Natural killer cell (primary cell): ENCODE measurements around the gene RANBP9. TPM values are rescaled to one million over a fixed set of nuclear protein-coding genes. Genes with fewer than 3 reads are reported as not detected.

Experiments
- ATAC-seq, 3 donors: fragments of 150-1000 bp in 2 of 3; fragments of 200-7000 bp in 1 of 3; cut with Tn5 transposase; 1 replicate in 1 of 3; 2 replicates in 2 of 3; pipeline ENCODE4 v1.10.0; 2021; ENCODE audit warnings: mild to moderate bottlenecking in 2 of 3, moderate library complexity in 2 of 3
- DNase-seq, 2 donors: peaks; one replicate each; pipeline versions ENCODE4 v3.0.0 to v3.0.0-alpha.2; 2013 to 2021; ENCODE audit warnings: mixed read lengths in 1 of 2
- H3K27ac ChIP-seq: one replicate; pipeline ENCODE4 v1.5.1; 2013; ENCODE audit warnings: mild to moderate bottlenecking, low read length
- H3K27me3 ChIP-seq: one replicate; pipeline ENCODE4 v1.6.1; 2013; ENCODE audit warnings: low read length; ENCODE audit not compliant: control insufficient read depth, insufficient read depth
- H3K36me3 ChIP-seq: one replicate; pipeline ENCODE4 v1.6.1; 2013; ENCODE audit warnings: low read length; ENCODE audit not compliant: control insufficient read depth, insufficient read depth
- H3K4me1 ChIP-seq: one replicate; pipeline ENCODE4 v1.6.1; 2013; ENCODE audit warnings: low read length; ENCODE audit not compliant: control insufficient read depth, insufficient read depth
- H3K4me3 ChIP-seq: one replicate; pipeline ENCODE4 v1.5.1; 2013; ENCODE audit warnings: low read length
- H3K9me3 ChIP-seq: one replicate; pipeline ENCODE4 v1.6.1; 2013; ENCODE audit warnings: low read length; ENCODE audit not compliant: control insufficient read depth, insufficient read depth
- H3K27ac Mint-ChIP-seq, 2 donors: one replicate each; pipeline ENCODE4 v1.8.0; 2022; ENCODE audit warnings: mild to moderate bottlenecking in 2 of 2, mixed read lengths in 2 of 2, moderate library complexity in 1 of 2
- H3K27me3 Mint-ChIP-seq, 2 donors: one replicate each; pipeline ENCODE4 v1.8.0; 2022; ENCODE audit warnings: low read depth in 2 of 2, mixed read lengths in 2 of 2
- H3K36me3 Mint-ChIP-seq: one replicate; pipeline ENCODE4 v1.8.0; 2022; ENCODE audit warnings: mixed read lengths
- H3K4me1 Mint-ChIP-seq, 2 donors: one replicate each; pipeline ENCODE4 v1.8.0; 2022; ENCODE audit warnings: mixed read lengths in 2 of 2
- H3K4me3 Mint-ChIP-seq: one replicate; pipeline ENCODE4 v1.8.0; 2022; ENCODE audit warnings: mild to moderate bottlenecking, moderate library complexity, mixed read lengths
- H3K9me3 Mint-ChIP-seq, 2 donors: one replicate each; pipeline ENCODE4 v1.8.0; 2022; ENCODE audit warnings: mixed read lengths in 2 of 2
- CTCF ChIP-seq: fragments of 200-600 bp; IDR thresholded peaks from one replicate; pipeline ENCODE4 v1.8.0; 2022; ENCODE audit warnings: antibody characterized with exemption
- WGBS: methylation state at CpG from one replicate; pipeline ENCODE4 v1.1.7; 2013; ENCODE audit warnings: missing lambda C conversion rate; ENCODE audit not compliant: insufficient coverage; 5-methylcytosine and 5-hydroxymethylcytosine counted together
- intact Hi-C: fragments of 100-400 bp; cut with micrococcal nuclease; formaldehyde crosslinking; loops from one replicate; pipeline ENCODE4 v1.14.2; 2022
- total RNA-seq, 4 donors: library from RNA; stranded (reverse); fragments of 120-200 nt in 1 of 4; gene quantifications; one replicate each; pipeline versions ENCODE4 v1.2.3 to v1.2.4, GENCODE V29; 2013 to 2022

RANBP9 gene
- total RNA-seq, 3 donors from 2014 or later (not counting 1 experiment from before 2014, with no cell fraction given), result 52.2 to 62.5 (median 57.6) TPM

GRCh38 chr6:13661647-13662046 is 50.0 kb downstream of the RANBP9 start:
- H3K9me3 Mint-ChIP-seq, result no peaks in the 10 kb centered on the region
- Histone ChIP-seq H3K9me3 (no peaks in the 10 kb centered on the region), H3K27me3 (no peaks in the 10 kb centered on the region), H3K4me1 (peaks cover 9% of the 10 kb centered on the region), H3K36me3 (peaks cover under 1% of the 10 kb centered on the region), H3K27ac (no peak overlapping the region), H3K4me3 (no peak overlapping the region)
- no CpG with 5 or more reads among the region's 2 CpGs for WGBS
- H3K27ac Mint-ChIP-seq, result peak overlapping the region; percentile 76 to 77
- TF ChIP-seq CTCF, result no peak
- no peak for ATAC-seq
- intact Hi-C loops, result no loop called here
- no peak overlapping the region for H3K4me3 Mint-ChIP-seq
- H3K4me1 Mint-ChIP-seq, result peaks cover 75 to 76% of the 10 kb centered on the region in 2 donors
- no peaks in the 10 kb centered on the region for H3K27me3 Mint-ChIP-seq
- DNase-seq, result no peak
- no peaks in the 10 kb centered on the region for H3K36me3 Mint-ChIP-seq

- H3K36me3 ChIP-seq, result peaks cover 4% of the 10 kb centered on the region
- H3K4me1 ChIP-seq, result peaks cover 5% of the 10 kb centered on the region
- DNase-seq, result no peak
- H3K27me3 Mint-ChIP-seq, result no peaks in the 10 kb centered on the region
- no CpG with 5 or more reads among the region's 1 CpG for WGBS
- no peaks in the 10 kb centered on the region for H3K36me3 Mint-ChIP-seq
- ATAC-seq, result no peak
- no peaks in the 10 kb centered on the region for H3K9me3 ChIP-seq
- H3K4me3 ChIP-seq, result no peak overlapping the region
- H3K27me3 ChIP-seq, result no peaks in the 10 kb centered on the region
- no peak overlapping the region for H3K27ac ChIP-seq
- no peaks in the 10 kb centered on the region for H3K9me3 Mint-ChIP-seq
- peak overlapping the region; percentile 76 to 77 for H3K27ac Mint-ChIP-seq
- intact Hi-C loops, result no loop called here
- no peak overlapping the region for H3K4me3 Mint-ChIP-seq
- H3K4me1 Mint-ChIP-seq, result peaks cover 68 to 72% of the 10 kb centered on the region in 2 donors
- no peak for TF ChIP-seq CTCF
Measured at GRCh38 chr6:13660893-13661292, 50.7 kb downstream of the RANBP9 start.

- no peaks in the 10 kb centered on the region for H3K36me3 Mint-ChIP-seq
- H3K27ac Mint-ChIP-seq, result peak overlapping the region; percentile 27 to 76
- H3K27me3 Mint-ChIP-seq, result no peaks in the 10 kb centered on the region
- WGBS, result 75% methylated on average over 1 of the region's 1 CpG
- intact Hi-C loops, result no loop called here
- DNase-seq (no peak), ATAC-seq (no peak)
- Histone ChIP-seq H3K27me3 (no peaks in the 10 kb centered on the region), H3K9me3 (no peaks in the 10 kb centered on the region), H3K36me3 (peaks cover 4% of the 10 kb centered on the region), H3K4me1 (peaks cover 5% of the 10 kb centered on the region), H3K4me3 (no peak overlapping the region), H3K27ac (no peak overlapping the region)
- no peaks in the 10 kb centered on the region for H3K9me3 Mint-ChIP-seq
- TF ChIP-seq CTCF, result no peak
- H3K4me3 Mint-ChIP-seq, result no peak overlapping the region
- H3K4me1 Mint-ChIP-seq, result peaks cover 62 to 66% of the 10 kb centered on the region in 2 donors
Measured at GRCh38 chr6:13660273-13660672, 51.4 kb downstream of the RANBP9 start.

- Mint-ChIP-seq H3K4me1 (peaks cover 26 to 27% of the 10 kb centered on the region in 2 donors), H3K27ac (no peak overlapping the region), H3K4me3 (no peak overlapping the region), H3K9me3 (no peaks in the 10 kb centered on the region), H3K27me3 (no peaks in the 10 kb centered on the region), H3K36me3 (no peaks in the 10 kb centered on the region)
- Histone ChIP-seq H3K4me3 (no peak overlapping the region), H3K27ac (no peak overlapping the region), H3K9me3 (no peaks in the 10 kb centered on the region), H3K4me1 (peaks cover 5% of the 10 kb centered on the region), H3K27me3 (no peaks in the 10 kb centered on the region), H3K36me3 (peaks cover 15% of the 10 kb centered on the region)
- ATAC-seq (no peak), DNase-seq (no peak)
- no peak for TF ChIP-seq CTCF
- no CpG with 5 or more reads among the region's 1 CpG for WGBS
- intact Hi-C loops, result no loop called here
Measured at GRCh38 chr6:13655700-13656099, 55.9 kb downstream of the RANBP9 start.
